Hematopoietic multipotent progenitor cell treated with erythropoietin and hydrocortisone succinate and interleukin-3 and kit ligand, for 6 days (in vitro differentiated cells): ENCODE results near the gene CSN2.
"Not testable (repeated sequence)": the region's sequence is repeated elsewhere in the genome, so short reads cannot be mapped to it uniquely, and the experiment has no call there.

Experiments
- DNase-seq: peaks from one replicate; pipeline ENCODE4 v3.0.0-alpha.2; 2015

CSN2 gene, protein sequence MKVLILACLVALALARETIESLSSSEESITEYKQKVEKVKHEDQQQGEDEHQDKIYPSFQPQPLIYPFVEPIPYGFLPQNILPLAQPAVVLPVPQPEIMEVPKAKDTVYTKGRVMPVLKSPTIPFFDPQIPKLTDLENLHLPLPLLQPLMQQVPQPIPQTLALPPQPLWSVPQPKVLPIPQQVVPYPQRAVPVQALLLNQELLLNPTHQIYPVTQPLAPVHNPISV

DNA sequence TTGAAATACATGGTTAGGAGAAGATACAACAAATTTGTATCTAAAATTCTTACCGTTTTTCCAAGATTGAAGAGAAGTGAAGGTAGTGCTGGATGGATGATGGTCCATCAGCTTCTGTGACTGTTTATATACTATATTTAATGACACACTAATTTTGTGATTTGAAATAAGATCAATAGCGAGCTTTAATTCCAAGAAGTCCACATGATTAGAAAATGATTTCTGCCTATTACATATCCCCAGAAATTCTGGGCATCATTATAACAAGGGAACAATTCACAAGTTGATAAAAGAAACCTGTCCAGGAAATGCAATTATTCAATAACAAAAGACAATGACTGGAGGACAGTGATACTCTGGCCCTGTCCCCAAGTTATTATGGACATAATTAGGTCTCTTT, at the start of gene CSN2:
Gene CSN2, minus strand, starts transcription at position 101 of the 400 bp plus-strand sequence. CDS start 4,733 bp downstream, outside the sequence.
- no peak for DNase-seq

DNA sequence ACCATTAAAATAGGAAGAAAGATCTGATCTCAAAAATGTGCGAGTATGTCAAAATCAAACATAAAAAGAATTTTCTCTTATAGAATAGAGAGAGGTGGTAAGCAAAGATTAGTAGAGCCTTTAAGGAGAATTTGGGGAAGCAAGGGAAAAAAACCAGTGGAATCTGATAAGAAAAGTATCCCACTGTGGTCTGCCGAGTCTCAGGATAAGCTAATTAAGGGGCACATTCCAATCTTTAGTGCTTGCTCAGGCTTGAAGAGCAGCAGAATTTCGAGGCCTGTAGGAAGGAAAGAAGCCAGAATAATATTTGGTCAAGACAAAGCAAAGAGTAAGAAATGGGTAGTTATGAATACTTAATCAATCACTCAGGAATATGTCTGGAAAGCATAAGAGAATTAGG, 43.2 kb upstream of the CSN2 start:
- DNase-seq = no peak

DNA sequence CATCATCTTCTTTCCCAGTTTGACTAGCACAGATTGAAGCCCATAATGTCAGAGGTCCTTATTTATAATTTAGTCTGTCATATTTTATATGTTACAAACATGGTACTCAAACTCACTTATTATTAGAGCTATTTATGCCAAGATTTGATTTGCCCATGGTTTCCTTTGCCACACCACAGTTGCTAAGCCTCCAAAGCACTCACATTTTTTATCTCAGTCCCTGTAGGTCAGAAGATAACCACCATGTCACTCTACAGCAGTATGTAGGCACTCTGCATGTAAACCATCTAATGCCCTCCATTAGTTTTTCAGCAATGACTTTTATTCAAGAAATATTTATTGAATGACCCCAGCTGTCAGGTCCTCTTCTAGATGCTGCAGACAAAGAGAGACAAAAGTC, 37.0 kb upstream of the CSN2 start:
- DNase-seq = no peak

DNA sequence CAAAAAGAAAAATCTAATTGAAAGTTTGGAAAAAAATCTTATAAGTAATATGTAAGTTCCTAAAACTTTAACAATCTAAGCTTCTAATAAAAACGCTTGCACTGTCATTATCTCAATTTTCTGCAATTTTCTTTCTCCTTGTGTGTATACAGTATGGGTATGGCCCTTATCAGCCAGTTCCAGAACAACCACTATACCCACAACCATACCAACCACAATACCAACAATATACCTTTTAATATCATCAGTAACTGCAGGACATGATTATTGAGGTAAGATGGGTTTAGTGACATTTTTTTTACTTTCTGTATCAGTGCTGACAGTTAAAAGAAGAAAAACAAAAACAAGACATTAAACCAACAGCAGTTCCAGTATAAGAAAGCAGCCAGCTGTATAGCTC, 35.2 kb upstream of the CSN2 start:
- DNase-seq = peak; percentile 70

DNA sequence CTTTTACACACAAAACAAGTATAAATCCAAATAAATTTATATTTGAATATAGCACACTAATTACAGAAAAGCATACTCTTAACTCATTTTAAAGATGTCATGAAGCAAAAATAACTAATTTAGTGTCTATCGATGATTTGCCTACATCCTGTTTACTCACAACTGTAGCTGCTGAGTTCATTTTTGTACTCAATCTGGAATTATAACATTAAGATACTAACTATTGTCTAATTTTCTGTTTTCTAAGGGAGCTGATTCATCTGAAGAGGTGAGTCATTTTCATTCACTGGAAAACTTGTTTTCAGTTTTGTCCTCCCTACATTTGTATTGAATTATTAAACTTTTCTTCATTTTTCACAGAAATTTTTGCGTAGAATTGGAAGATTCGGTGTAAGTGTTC, 33.9 kb upstream of the CSN2 start:
- no peak for DNase-seq

DNA sequence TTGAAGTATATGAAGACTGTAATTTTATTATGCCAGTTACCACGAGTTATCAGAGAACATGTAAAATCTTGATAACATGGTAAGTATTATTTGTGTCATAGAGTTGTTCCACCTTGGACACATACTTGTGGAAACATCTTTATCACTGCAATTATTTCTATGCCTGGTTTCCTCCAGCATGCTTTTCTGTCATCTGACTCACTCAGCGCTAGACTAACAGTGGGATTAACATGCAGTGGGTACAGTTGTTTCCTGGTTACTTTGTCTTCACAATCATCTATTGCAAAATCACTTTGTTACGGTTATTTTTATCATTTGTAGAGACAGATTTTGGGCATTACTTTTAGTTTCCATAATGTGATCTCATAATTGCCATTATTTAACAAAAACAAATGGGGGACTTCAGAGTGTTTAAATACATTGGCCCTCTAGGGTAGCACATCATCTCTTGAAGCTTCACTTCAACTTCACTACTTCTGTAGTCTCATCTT, 30.0 kb upstream of the CSN2 start, which contains the start of gene STATH:
Gene STATH, plus strand, starts transcription at position 441 of the 491 bp plus-strand sequence. CDS start 2,472 bp downstream, outside the sequence.
- no peak for DNase-seq

DNA sequence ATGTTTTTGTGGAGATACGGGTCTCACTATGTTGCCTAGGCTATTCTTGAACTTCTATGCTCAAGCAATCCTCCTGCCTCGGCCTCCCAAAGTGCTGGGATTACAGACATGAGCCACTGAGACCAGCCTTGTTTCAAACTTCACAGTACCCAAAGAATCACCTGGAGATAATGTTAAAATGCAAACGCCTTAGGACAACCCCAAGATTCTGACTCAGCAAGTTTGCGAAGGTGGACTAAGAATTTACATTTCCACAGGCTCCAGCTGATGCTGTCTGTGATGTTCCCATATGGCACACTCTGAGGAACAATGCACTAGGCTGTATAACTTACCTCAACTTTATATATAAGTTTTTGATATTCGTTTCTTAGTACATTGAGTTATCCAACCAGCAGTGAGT, 29.3 kb upstream of the CSN2 start:
- DNase-seq = no peak

DNA sequence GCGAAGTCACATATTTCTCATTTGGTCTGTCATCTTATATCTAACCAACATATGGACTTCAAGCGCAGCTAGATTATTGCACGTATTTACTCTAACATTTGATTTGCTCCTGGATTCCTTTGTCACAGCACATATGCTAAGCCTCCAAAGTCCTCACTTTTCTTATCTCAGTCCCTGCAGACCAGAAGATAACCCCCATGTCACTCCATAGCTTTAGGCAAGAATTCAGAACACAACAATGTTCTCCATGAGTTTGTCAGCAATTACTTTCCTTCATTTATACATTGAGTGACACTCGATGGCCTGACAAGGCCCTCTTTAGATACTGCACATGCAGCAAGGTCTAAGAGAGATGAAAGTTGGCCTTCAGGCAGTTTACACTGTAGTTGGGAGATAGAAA, 25.5 kb upstream of the CSN2 start:
- DNase-seq = no peak

DNA sequence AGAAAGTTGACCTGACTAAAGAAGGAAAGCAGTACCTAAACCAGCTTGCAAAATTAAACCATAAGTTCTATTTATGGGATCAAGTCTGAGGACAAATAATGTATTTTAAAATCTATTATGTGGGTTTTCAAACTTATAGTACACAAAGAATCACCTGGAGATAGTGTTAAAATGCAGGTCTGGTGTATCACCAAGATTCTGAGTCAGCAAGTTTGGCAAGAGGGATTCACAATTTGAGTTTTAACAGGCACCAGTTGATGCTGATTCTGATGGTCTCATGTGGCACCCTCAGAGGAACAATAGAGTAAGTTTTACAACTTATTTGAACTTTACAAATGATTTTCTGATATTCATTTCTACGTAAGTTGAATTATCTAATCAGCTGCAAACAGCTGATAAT, 21.1 kb upstream of the CSN2 start:
- DNase-seq = no peak

DNA sequence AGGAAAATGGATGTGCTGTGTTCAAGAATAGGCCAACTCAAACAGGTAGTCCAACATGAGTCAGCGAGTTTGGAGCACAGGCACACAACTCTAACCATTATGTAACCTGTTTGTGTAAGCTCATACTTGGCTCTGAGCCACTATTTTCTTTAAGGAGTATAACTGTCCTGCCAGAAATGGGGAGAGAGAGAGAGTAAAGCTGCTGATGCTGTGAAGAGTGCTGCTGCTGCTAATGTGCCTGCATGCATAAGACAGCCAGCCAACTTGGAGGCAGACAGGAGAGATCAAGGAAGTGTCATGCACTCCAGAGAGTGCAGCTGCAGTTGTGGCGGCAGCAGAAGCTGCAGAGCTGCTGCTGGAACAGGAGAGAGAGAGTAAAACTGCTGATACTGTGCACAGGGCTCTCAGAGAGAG, 18.5 kb upstream of the CSN2 start:
- peak; percentile 1 for DNase-seq

DNA sequence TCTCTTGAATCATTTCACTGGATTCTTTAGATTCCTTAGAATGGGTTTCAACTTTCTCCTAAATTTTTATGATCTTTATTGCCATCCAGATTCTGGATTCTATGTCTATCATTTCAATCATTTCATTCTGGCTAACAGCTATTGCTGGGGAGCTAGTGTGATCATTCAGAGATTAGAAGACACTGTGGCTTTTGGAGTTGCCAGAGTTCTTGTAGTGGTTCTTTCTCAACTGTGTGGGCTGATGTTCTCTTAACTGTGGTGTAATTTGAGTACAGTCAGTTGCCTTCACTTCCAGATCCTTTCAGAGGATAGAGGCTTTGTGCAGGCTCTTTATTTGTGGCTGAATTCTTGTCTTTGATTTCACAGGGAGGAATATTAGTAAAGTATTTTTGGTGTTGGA, 12.1 kb upstream of the CSN2 start:
- no peak for DNase-seq

DNA sequence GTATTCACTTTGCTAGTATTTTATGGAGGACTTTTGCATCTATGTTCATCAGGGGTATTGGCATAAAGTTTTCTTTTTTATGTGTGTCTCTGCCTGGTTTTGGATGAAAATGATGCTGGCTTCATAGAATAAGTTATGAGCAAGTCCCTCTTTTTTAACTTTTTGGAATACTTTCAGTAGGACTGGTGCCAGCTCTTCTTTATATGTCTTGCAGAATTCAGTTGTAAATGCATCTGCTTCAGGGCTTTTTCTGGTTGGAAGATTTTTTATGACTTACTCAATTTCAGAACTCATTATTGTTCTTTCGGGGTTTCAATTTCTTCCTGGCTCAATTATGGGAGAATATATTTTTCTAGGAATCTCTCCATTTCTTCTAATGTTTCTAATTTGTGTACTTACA, 9.1 kb upstream of the CSN2 start:
- no peak for DNase-seq

DNA sequence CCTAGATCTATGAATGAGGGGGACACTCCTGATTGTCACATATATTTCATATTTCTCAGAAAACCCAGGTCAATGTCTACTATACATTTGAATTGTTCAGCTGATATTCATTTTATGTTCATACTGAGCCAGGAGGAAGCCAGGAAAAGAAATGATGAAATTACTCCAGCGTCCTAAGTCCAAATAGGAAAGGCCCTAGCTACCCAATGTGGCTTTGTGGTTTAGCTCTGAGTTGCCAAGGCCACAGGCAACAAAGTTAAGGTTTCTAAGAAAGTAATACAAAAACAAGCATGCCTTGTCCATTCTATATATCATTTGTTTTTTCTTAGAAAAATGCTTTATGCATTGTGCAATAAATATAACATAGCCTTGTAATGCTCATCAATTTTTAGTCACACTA, 4.5 kb upstream of the CSN2 start:
- no peak for DNase-seq

DNA sequence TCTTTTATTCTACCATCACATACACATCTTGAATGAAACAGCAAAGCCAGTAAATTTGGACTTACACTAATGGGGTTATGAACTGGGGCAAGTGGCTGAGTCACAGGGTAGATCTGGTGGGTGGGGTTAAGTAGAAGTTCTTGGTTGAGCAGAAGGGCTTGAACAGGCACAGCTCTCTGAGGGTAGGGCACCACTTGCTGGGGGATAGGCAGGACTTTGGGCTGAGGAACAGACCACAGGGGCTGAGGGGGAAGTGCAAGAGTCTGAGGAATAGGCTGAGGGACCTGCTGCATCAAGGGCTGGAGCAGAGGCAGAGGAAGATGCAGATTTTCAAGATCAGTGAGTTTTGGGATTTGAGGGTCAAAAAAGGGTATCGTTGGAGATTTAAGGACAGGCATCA, 8.3 kb downstream of the CSN2 start:
- DNase-seq = no peak

DNA sequence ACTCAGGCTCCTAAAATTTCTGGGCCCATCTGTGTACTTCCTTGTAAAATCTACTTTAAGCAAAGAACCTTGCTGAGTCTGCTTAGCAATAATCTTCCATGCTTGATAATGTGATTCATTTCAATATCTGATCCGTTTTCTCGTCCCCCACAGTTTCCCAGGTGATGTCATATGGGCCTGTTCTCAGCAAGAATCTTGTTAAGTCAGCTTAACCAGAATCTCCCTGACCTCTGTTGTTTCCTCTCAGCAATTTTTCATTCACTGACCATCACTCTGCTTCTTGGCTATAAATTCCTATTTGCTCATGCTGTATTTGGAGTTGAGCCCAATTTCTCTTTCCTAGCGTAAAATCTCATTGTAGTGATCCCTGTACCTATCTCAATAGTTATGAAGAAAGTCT, 13.9 kb downstream of the CSN2 start:
- DNase-seq = no peak

DNA sequence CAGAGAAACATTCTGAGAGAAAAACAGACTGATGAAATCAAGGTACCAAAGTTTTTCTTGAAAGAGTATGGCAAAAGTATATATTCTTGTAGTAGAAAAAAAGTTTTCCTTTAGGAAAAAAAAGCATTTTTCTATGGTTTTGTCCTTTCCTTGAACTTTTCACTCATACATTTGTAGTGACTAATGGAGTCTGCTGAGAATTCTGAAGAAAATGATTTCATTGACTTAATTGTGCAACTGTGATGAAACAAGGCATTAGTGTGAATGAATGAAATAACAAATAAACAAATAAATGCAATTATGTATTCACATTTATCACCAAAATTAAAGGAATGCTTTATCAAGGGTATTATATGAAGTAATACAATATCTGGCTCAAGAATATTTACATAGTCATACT, 29.0 kb downstream of the CSN2 start:
- DNase-seq = no peak

DNA sequence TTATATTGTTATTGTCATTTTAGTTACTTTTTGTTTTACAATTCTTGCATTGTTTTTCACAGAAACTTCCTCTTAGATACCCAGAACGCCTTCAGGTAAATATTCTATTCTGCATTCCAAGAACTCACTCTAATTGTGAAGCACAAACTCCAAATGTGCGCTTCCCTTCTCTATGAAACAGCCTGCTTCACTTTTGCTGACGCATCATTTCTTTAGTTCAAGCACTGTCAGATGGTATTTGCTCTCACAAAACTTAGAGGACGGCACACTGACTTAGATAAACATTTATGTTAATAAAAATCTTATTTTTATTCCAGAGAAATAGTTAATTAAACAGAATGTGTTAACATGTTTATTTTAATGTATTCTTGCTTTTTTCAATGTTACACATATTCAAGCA, 31.4 kb downstream of the CSN2 start:
- no peak for DNase-seq

DNA sequence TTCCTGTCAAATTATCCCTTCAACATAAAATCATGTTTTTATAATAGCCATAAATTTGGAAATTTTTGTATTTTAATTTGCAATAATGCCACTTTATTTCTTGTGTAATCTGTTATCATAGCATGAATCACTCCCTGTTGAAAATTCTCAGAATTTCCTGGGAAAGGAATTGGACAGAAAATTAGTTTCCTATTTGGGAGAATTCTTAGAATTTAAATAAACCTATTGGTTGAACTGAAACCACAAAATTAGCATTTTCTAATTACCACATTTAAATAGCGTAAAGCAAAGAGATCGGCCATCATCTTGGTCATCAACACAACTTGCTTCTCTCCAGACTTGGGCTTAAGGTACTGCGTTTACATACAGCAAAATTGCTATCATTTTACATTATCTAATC, 34.8 kb downstream of the CSN2 start, which contains the start of gene CSN1S1:
Gene CSN1S1, plus strand, starts transcription at position 301 of the 400 bp plus-strand sequence. CDS start 1,488 bp downstream, outside the sequence.
- DNase-seq = no peak

DNA sequence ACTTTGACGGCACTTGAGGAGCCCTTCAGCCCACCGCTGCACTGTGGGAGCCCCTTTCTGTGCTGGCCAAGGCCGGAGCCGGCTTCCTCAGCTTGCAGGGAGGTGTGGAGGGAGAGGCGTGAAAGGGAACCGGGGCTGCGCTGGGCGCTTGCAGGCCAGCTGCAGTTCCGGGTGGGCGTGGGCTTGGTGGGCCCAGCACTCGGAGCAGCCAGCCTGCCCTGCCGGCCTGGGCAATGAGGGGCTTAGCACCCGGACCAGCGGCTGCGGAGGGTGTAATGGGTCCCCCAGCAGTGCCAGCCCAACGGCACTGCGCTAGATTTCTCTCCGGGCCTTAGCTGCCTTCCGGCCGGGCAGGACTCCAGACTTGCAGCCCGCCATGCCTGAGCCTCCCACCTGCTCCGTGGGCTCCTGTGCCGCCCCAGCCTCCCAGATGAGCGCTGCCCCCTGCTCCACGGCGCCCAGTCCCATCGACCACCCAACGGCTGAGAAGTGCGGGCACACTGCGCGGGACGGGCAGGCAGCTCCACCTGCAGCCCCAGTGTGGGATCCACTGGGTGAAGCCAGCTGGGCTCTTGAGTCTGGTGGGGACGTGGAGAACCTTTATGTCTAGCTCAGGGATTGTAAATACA, 41.6 kb downstream of the CSN2 start:
- not testable (repeated sequence) for DNase-seq

DNA sequence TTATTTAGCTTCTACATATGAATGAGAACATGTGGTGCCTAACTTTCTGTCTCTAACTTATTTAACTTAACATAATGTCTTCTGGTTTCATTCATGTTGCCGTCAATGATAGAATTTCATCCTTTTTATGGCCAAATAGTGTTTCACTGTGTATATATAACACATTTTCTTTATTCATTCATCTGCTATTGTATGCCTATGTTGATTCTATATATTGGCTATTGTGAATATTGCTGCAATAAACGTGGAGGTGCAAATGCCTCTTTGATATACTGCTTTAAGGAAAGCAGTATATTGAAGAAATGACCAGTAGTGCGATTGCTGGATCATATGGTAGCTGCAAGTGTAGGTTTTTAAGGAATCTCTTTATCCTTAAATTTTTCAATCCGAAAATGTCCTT, 44.7 kb downstream of the CSN2 start:
- DNase-seq = no peak

DNA sequence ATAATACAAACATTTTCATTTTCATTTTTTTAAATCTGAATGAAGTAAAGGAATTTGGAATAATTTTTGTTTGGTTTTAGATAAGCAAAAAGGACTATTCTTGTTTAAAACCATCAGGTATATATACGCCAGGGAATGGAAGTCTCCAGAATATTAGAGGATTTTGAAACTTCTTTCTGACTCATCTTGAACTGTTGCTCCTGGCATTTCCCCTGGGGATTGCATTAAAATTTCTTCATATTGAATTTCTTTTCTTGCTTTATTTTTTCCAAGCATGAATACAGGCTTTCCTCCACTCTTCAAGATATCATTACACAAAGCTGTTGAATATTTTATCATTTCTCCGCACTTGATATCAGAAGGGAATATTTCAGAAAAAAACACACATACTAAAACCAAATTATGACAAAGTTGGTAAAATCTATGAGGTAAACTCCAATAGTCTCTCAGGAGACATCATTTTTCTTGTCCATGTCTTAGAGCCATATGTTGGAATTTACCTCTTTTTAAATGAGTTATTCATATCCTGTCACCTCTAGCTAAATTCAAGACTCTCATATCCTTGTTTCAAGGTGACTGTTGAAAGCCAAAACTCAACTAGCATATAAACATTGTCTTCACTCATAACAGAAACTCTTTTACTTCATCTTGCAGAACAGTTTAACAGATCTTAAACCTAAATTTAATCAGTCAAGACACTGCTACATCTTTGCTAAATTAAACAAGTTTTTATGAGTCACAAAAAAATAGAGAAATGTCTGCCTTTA, 55.3 kb downstream of the CSN2 start:
- no peak for DNase-seq

DNA sequence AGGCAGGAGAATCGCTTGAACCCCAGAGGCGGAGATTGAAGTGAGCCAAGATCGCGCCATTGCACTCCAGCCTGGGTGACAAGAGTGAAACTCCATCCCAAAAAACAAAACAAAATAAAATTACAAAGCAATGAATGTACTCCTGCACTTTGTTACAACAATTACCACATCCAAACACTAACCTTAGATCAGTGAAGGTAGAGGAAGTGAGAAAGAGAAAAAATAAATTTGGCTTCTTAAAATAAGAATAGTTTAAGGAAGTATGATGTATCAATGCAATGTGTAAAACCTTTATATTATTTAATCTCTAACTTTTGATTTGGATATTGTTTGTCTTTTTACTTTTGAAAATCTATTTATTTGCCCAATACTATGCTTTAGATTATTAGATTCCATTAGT, 56.3 kb downstream of the CSN2 start:
- no peak for DNase-seq

DNA sequence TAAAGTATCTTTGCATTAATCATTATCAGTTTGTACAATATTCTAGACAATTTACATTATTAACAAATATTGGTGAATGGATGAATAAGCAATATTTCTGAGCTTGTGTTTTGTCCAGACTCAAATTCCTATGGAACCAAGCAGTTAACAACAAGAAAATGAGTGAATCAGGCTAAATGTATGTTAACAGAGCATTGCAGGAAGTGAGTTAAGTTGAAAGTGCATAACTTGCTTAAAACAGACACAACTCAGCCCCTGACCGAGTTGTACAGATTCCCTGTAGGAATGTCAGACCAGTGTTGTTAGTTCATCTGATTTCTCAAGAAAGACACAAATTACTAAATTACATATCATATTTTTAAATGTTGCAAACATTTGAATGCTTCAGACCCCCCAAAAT, 58.4 kb downstream of the CSN2 start:
- DNase-seq = no peak
